ENCODE results near the gene USP32. TPM values are rescaled to one million over a fixed set of nuclear protein-coding genes. Genes with fewer than 3 reads are reported as not detected.

The USP32 gene
- total RNA-seq, 1 experiment from 2014 or later, result 73.5 TPM

DNA sequence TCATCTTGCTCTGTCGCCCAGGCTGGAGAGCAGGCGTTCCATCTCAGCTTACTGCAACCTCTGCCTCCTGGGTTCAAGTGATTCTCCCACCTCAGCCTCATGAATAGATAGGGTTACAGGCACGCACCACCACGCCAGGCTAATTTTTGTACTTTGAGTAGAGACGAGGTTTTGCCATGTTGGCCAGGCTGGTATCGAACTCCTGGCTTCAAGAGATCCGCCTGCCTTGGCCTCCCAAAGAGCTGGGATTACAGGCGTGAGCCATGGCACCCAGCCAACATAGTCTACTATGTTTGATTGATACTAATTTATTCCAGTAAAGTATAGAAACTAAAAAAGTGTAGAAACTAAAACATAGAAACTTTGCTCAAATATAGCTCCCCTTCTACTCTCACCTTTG is 147.3 kb downstream of the USP32 start:
- no peak overlapping the region for H4K8ac ChIP-seq (replicated peaks; ENCODE audit: insufficient read length, low read depth, low read length)
- TF ChIP-seq, protein P1, sequence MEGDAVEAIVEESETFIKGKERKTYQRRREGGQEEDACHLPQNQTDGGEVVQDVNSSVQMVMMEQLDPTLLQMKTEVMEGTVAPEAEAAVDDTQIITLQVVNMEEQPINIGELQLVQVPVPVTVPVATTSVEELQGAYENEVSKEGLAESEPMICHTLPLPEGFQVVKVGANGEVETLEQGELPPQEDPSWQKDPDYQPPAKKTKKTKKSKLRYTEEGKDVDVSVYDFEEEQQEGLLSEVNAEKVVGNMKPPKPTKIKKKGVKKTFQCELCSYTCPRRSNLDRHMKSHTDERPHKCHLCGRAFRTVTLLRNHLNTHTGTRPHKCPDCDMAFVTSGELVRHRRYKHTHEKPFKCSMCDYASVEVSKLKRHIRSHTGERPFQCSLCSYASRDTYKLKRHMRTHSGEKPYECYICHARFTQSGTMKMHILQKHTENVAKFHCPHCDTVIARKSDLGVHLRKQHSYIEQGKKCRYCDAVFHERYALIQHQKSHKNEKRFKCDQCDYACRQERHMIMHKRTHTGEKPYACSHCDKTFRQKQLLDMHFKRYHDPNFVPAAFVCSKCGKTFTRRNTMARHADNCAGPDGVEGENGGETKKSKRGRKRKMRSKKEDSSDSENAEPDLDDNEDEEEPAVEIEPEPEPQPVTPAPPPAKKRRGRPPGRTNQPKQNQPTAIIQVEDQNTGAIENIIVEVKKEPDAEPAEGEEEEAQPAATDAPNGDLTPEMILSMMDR (conservative IDR thresholded peaks at IDR 0.05), result no peak
- no CpG with 5 or more reads among the region's 8 CpGs for WGBS (ENCODE audit: extremely low coverage, insufficient read length, low lambda C conversion rate)

More for the DNA sequence above, 147.3 kb downstream of the USP32 start:
- Histone ChIP-seq H3K79me1 (ENCODE audit: insufficient read depth, low read depth, low read length, poor library complexity, severe bottlenecking) (no peaks in the 10 kb centered on the region), H3T11ph (ENCODE audit: low read length) (no peak overlapping the region), H3K56ac (ENCODE audit: insufficient read length, low read depth, low read length) (no peak overlapping the region), H3K9me3 (ENCODE audit: control insufficient read depth, low read depth, low read length) (no peaks in the 10 kb centered on the region), H4K20me1 (ENCODE audit: control insufficient read depth, insufficient read depth, insufficient read length) (no peaks in the 10 kb centered on the region), H3K4me2 (ENCODE audit: insufficient read depth, insufficient read length, low read length) (no peak overlapping the region), H3K9ac (ENCODE audit: extremely low read depth, insufficient read length, low read length) (no peak overlapping the region), H3K23me2 (ENCODE audit: insufficient read length, low read depth, low read length, poor library complexity, severe bottlenecking) (no peaks in the 10 kb centered on the region), H3K23ac (ENCODE audit: insufficient read length, low read depth, low read length) (no peak overlapping the region), H4K91ac (ENCODE audit: insufficient read length, low read depth, low read length) (no peak overlapping the region), H3K27me3 (ENCODE audit: insufficient read depth, low read length) (no peaks in the 10 kb centered on the region), H2AFZ (ENCODE audit: low read length) (no peak overlapping the region), H2AK5ac (ENCODE audit: insufficient read length, low read length) (no peak overlapping the region), H2BK20ac (ENCODE audit: low read depth, low read length, poor library complexity, severe bottlenecking) (no peak overlapping the region), H2BK12ac (ENCODE audit: insufficient read length, low read depth, low read length) (no peak overlapping the region), H3K79me2 (ENCODE audit: insufficient read depth, low read length) (no peaks in the 10 kb centered on the region), H3K18ac (ENCODE audit: insufficient read length, low read depth, low read length) (no peak overlapping the region), H2BK15ac (ENCODE audit: low read depth, low read length) (no peak overlapping the region), H3K14ac (ENCODE audit: insufficient read depth, low read length) (no peak overlapping the region), H3K4me1 (ENCODE audit: insufficient read depth, low read length) (no peaks in the 10 kb centered on the region), H3K4ac (ENCODE audit: low read depth, low read length) (no peak overlapping the region), H2BK120ac (ENCODE audit: low read depth, low read length, poor library complexity, severe bottlenecking) (no peak overlapping the region), H2BK5ac (ENCODE audit: insufficient read length, low read length) (no peak overlapping the region), H3K27ac (ENCODE audit: insufficient read length, low read depth, low read length) (no peak overlapping the region), H4K5ac (ENCODE audit: insufficient read length, low read depth, low read length) (no peak overlapping the region)
- H3K27me3 Mint-ChIP-seq (ENCODE audit: low read depth), result no peaks in the 10 kb centered on the region
- H3K4me1 Mint-ChIP-seq, result no peaks in the 10 kb centered on the region
- H3K36me3 Mint-ChIP-seq (ENCODE audit: insufficient read depth in 1 of 3, low read depth in 3 of 3), result peaks cover 19 to 35% (median 28%) of the 10 kb centered on the region in 3 experiments
- DNase-seq, result no peak
- H3K27ac Mint-ChIP-seq, result 0 out of 7 replicates have a peak overlapping the region, but pooled peaks of 1 of the 3 experiments have one; percentile 50
- peaks cover 0 to 3% of the 10 kb centered on the region in 2 experiments; a peak in 1 of 5 replicates for H3K9me3 Mint-ChIP-seq
- H3K4me3 Mint-ChIP-seq, result no peak overlapping the region
